ENCODE data around the gene CYP11A1.

GRCh38 chr15:74414603-74415338 is 47.3 kb upstream of the CYP11A1 start:
- TF ChIP-seq CTCF (conservative IDR thresholded peaks at IDR 0.05; ENCODE audit: low read length) (no peak), EZH2phosphoT487 (IDR thresholded peaks at IDR 0.05; ENCODE audit: borderline replicate concordance) (no peak)
